Measurements from ENCODE around the gene THRA. TPM values are rescaled to one million over a fixed set of nuclear protein-coding genes. Genes with fewer than 3 reads are reported as not detected.

Gene THRA
- total and polyA plus RNA-seq, 9 of the 15 experiments (the other 6 are each of a cell fraction or from before 2014, with no cell fraction given): 0.34 to 23.4 (median 12.7) TPM

GRCh38 chr17:40122999-40123810 lies 60.4 kb downstream of the THRA start (continued):
- no peak for TF ChIP-seq ZBTB40 (IDR thresholded peaks at IDR 0.05)
- no peak for TF ChIP-seq ZBTB40 (CRISPR knock-in tag; IDR thresholded peaks at IDR 0.05)
- no peak for TF ChIP-seq ZFX (CRISPR knock-in tag; IDR thresholded peaks at IDR 0.05)
- no peak for TF ChIP-seq RBM34 (IDR thresholded peaks at IDR 0.05; ENCODE audit: borderline replicate concordance, insufficient read depth, low read length)
- TF ChIP-seq MTF1 (CRISPR knock-in tag; IDR thresholded peaks at IDR 0.05; ENCODE audit: borderline replicate concordance): no peak
- no peak for TF ChIP-seq ZNF696 (CRISPR knock-in tag; conservative IDR thresholded peaks at IDR 0.05)
- TF ChIP-seq ARID1B (IDR thresholded peaks at IDR 0.05): peak; percentile 55
- TF ChIP-seq ZNF143 (CRISPR knock-in tag; IDR thresholded peaks at IDR 0.05): no peak
- no peak for TF ChIP-seq KLF1 (tag; IDR thresholded peaks at IDR 0.05)
- no peak for TF ChIP-seq GATA2 (CRISPR knock-in tag; IDR thresholded peaks at IDR 0.05)
- TF ChIP-seq ESRRA (IDR thresholded peaks at IDR 0.05; ENCODE audit: borderline replicate concordance, low read depth): no peak
- no peak for TF ChIP-seq POU5F1 (IDR thresholded peaks at IDR 0.05; ENCODE audit: borderline replicate concordance, low read depth, low read length, partially characterized antibody)
- TF ChIP-seq BRF1 (IDR thresholded peaks at IDR 0.05; ENCODE audit: borderline replicate concordance, extremely low read depth, insufficient read length): no peak
- TF ChIP-seq MCM3 (IDR thresholded peaks at IDR 0.05): no peak
- no peak for TF ChIP-seq ZNF780A (CRISPR knock-in tag; IDR thresholded peaks at IDR 0.05)
- TF ChIP-seq ZNF77 (CRISPR knock-in tag; IDR thresholded peaks at IDR 0.05): no peak
- no peak for TF ChIP-seq E4F1 (CRISPR knock-in tag; IDR thresholded peaks at IDR 0.05; ENCODE audit: borderline replicate concordance)
- TF ChIP-seq TRIM24 (IDR thresholded peaks at IDR 0.05): peak in 1 of 2 experiments; percentile 28; a peak in 1 of 4 replicates

All from K562 (cell line).